ENCODE measurements around the gene LDAF1. TPM values are rescaled to one million over a fixed set of nuclear protein-coding genes. Genes with fewer than 3 reads are reported as not detected.
"Not testable (repeated sequence)": the region's sequence is repeated elsewhere in the genome, so short reads cannot be mapped to it uniquely, and the experiment has no call there.

Gene LDAF1
- 30.1 TPM for total RNA-seq
- 10 to 100 TPM; 28.0 to 38.8 (median 31.8) TPM for polyA plus RNA-seq (ENCODE audit: insufficient read depth in 1 of 8, insufficient read length in 8 of 8, low replicate concordance in 1 of 8)
- long read RNA-seq, donor 1, transcript TMEM159-201 (5 exons, 2,014 nt), result major isoform, 7 of 7 reads
- long read RNA-seq, donor 1, partial matches to known transcripts, result 0 of 7 reads
- long read RNA-seq, donor 1, other reads (novel, unspliced or antisense), result 0 of 7 reads
- long read RNA-seq, donor 2, partial matches to known transcripts, result 0 of 4 reads
- long read RNA-seq, donor 2, other reads (novel, unspliced or antisense), result 0 of 4 reads
- long read RNA-seq, donor 3, transcript TMEM159-201 (5 exons, 2,014 nt), result major isoform, 13 of 39 reads
- long read RNA-seq, donor 3, partial matches to known transcripts, result 22 of 39 reads
- long read RNA-seq, donor 3, other reads (novel, unspliced or antisense), result 0 of 39 reads
- long read RNA-seq, donor 4, transcript TMEM159-201 (5 exons, 2,014 nt), result major isoform, 5 of 9 reads
- long read RNA-seq, donor 4, partial matches to known transcripts, result 0 of 9 reads
- long read RNA-seq, donor 4, other reads (novel, unspliced or antisense), result 0 of 9 reads
- long read RNA-seq, donor 5, transcript TMEM159-201 (5 exons, 2,014 nt), result major isoform, 16 of 118 reads
- long read RNA-seq, donor 5, transcript TMEM159-202 (5 exons, 1,812 nt), result minor isoform, 9 of 118 reads
- long read RNA-seq, donor 5, partial matches to known transcripts, result 89 of 118 reads
- long read RNA-seq, donor 5, other reads (novel, unspliced or antisense), result 0 of 118 reads
- long read RNA-seq, donor 6, partial matches to known transcripts, result 7 of 16 reads
- long read RNA-seq, donor 6, other reads (novel, unspliced or antisense), result 0 of 16 reads
- long read RNA-seq, donor 7, transcript TMEM159-201 (5 exons, 2,014 nt), result major isoform, 13 of 74 reads
- long read RNA-seq, donor 7, transcript TMEM159-202 (5 exons, 1,812 nt), result minor isoform, 12 of 74 reads
- long read RNA-seq, donor 7, partial matches to known transcripts, result 47 of 74 reads
- long read RNA-seq, donor 7, other reads (novel, unspliced or antisense), result 0 of 74 reads
- long read RNA-seq, donor 8, transcript TMEM159-201 (5 exons, 2,014 nt), result major isoform, 5 of 5 reads
- long read RNA-seq, donor 8, partial matches to known transcripts, result 0 of 5 reads
- long read RNA-seq, donor 8, other reads (novel, unspliced or antisense), result 0 of 5 reads
- long read RNA-seq, donor 9, transcript TMEM159-201 (5 exons, 2,014 nt), result major isoform, 9 of 13 reads
- long read RNA-seq, donor 9, partial matches to known transcripts, result 0 of 13 reads
- long read RNA-seq, donor 9, other reads (novel, unspliced or antisense), result 0 of 13 reads
- long read RNA-seq, donor 10, transcript TMEM159-202 (5 exons, 1,812 nt), result minor isoform, 5 of 34 reads
- long read RNA-seq, donor 10, transcript TMEM159-201 (5 exons, 2,014 nt), result major isoform, 10 of 34 reads
- long read RNA-seq, donor 10, partial matches to known transcripts, result 19 of 34 reads
- long read RNA-seq, donor 10, other reads (novel, unspliced or antisense), result 0 of 34 reads
- long read RNA-seq, donor 11, transcript TMEM159-201 (5 exons, 2,014 nt), result major isoform, 15 of 21 reads
- long read RNA-seq, donor 11, partial matches to known transcripts, result 5 of 21 reads
- long read RNA-seq, donor 11, other reads (novel, unspliced or antisense), result 0 of 21 reads

GRCh38 chr16:21158208-21159110 lies at the start of gene LDAF1:
Gene LDAF1, plus strand, starts transcription at chr16:21158674. Its CDS starts 2,509 bp downstream, at chr16:21161183.
- Histone ChIP-seq H3K9me3 (replicated peaks; ENCODE audit: control insufficient read depth, low read depth, low read length) (no peaks in the 10 kb centered on the region), H3K4me3 (ENCODE audit: low read length) (peak within 1 kb of the TSS; percentile 76), H3K27me3 (ENCODE audit: control insufficient read depth, insufficient read depth, low read length) (peaks cover 6% of the 10 kb centered on the region), H3K36me3 (ENCODE audit: control insufficient read depth, insufficient read depth, low read length) (peaks cover 3% of the 10 kb centered on the region), H3K4me1 (ENCODE audit: control insufficient read depth, insufficient read depth, low read length) (peaks cover 39% of the 10 kb centered on the region), H3K27ac (ENCODE audit: low read length) (peak within 1 kb of the TSS; percentile 51)
- peak; percentile 91 for DNase-seq
- WGBS (ENCODE audit: insufficient coverage), result 1% methylated on average over 30 of the region's 59 CpGs

GRCh38 chr16:21115551-21115950 lies 42.9 kb upstream of the LDAF1 start:
- not testable (repeated sequence) for H3K27me3 ChIP-seq (ENCODE audit: control insufficient read depth, insufficient read depth, low read length); DNase-seq; H3K4me3 ChIP-seq (ENCODE audit: low read length); H3K36me3 ChIP-seq (ENCODE audit: control insufficient read depth, insufficient read depth, low read length); H3K9me3 ChIP-seq (replicated peaks; ENCODE audit: control insufficient read depth, low read depth, low read length); H3K27ac ChIP-seq (ENCODE audit: low read length); H3K4me1 ChIP-seq (ENCODE audit: control insufficient read depth, insufficient read depth, low read length)
- WGBS (ENCODE audit: insufficient coverage), result no CpG with 5 or more reads among the region's 4 CpGs

- Histone ChIP-seq H3K4me1 (ENCODE audit: control insufficient read depth, insufficient read depth, low read length) (no peaks in the 10 kb centered on the region), H3K9me3 (replicated peaks; ENCODE audit: control insufficient read depth, low read depth, low read length) (no peaks in the 10 kb centered on the region), H3K4me3 (ENCODE audit: low read length) (no peak overlapping the region), H3K36me3 (ENCODE audit: control insufficient read depth, insufficient read depth, low read length) (no peaks in the 10 kb centered on the region), H3K27me3 (ENCODE audit: control insufficient read depth, insufficient read depth, low read length) (no peaks in the 10 kb centered on the region), H3K27ac (ENCODE audit: low read length) (no peak overlapping the region)
- 27% methylated on average over 8 of the region's 13 CpGs for WGBS (ENCODE audit: insufficient coverage)
- peak; percentile 16 for DNase-seq
Measured at GRCh38 chr16:21116148-21116693, 42.3 kb upstream of the LDAF1 start.

GRCh38 chr16:21117567-21117966 lies 40.9 kb upstream of the LDAF1 start:
- no peaks in the 10 kb centered on the region for H3K36me3 ChIP-seq (ENCODE audit: control insufficient read depth, insufficient read depth, low read length)
- no peaks in the 10 kb centered on the region for H3K4me1 ChIP-seq (ENCODE audit: control insufficient read depth, insufficient read depth, low read length)
- no CpG with 5 or more reads among the region's 4 CpGs for WGBS (ENCODE audit: insufficient coverage)
- DNase-seq, result no peak
- no peak overlapping the region for H3K4me3 ChIP-seq (ENCODE audit: low read length)
- H3K27ac ChIP-seq (ENCODE audit: low read length), result no peak overlapping the region
- H3K9me3 ChIP-seq (replicated peaks; ENCODE audit: control insufficient read depth, low read depth, low read length), result no peaks in the 10 kb centered on the region
- H3K27me3 ChIP-seq (ENCODE audit: control insufficient read depth, insufficient read depth, low read length), result no peaks in the 10 kb centered on the region

GRCh38 chr16:21120976-21121520 lies 37.4 kb upstream of the LDAF1 start:
- no peak overlapping the region for H3K27ac ChIP-seq (ENCODE audit: low read length)
- no peaks in the 10 kb centered on the region for H3K36me3 ChIP-seq (ENCODE audit: control insufficient read depth, insufficient read depth, low read length)
- no peaks in the 10 kb centered on the region for H3K4me1 ChIP-seq (ENCODE audit: control insufficient read depth, insufficient read depth, low read length)
- DNase-seq, result no peak
- no CpG with 5 or more reads among the region's 2 CpGs for WGBS (ENCODE audit: insufficient coverage)
- H3K4me3 ChIP-seq (ENCODE audit: low read length), result no peak overlapping the region
- no peaks in the 10 kb centered on the region for H3K9me3 ChIP-seq (replicated peaks; ENCODE audit: control insufficient read depth, low read depth, low read length)
- H3K27me3 ChIP-seq (ENCODE audit: control insufficient read depth, insufficient read depth, low read length), result no peaks in the 10 kb centered on the region

GRCh38 chr16:21125191-21125590 lies 33.3 kb upstream of the LDAF1 start:
- WGBS (ENCODE audit: insufficient coverage), result 98% methylated on average over 5 of the region's 7 CpGs
- H3K36me3 ChIP-seq (ENCODE audit: control insufficient read depth, insufficient read depth, low read length), result no peaks in the 10 kb centered on the region

GRCh38 chr16:21126518-21126917 lies 32.0 kb upstream of the LDAF1 start:
- DNase-seq, result no peak
- WGBS (ENCODE audit: insufficient coverage), result 72% methylated on average over 6 of the region's 7 CpGs

More at GRCh38 chr16:21125191-21125590, 33.3 kb upstream of the LDAF1 start:
- no peak for DNase-seq
- Histone ChIP-seq H3K4me1 (ENCODE audit: control insufficient read depth, insufficient read depth, low read length) (no peaks in the 10 kb centered on the region), H3K4me3 (ENCODE audit: low read length) (no peak overlapping the region), H3K27ac (ENCODE audit: low read length) (no peak overlapping the region), H3K9me3 (replicated peaks; ENCODE audit: control insufficient read depth, low read depth, low read length) (no peaks in the 10 kb centered on the region), H3K27me3 (ENCODE audit: control insufficient read depth, insufficient read depth, low read length) (peaks cover 2% of the 10 kb centered on the region)

GRCh38 chr16:21128991-21129390 lies 29.5 kb upstream of the LDAF1 start:
- Histone ChIP-seq H3K27ac (ENCODE audit: low read length) (no peak overlapping the region), H3K9me3 (replicated peaks; ENCODE audit: control insufficient read depth, low read depth, low read length) (no peaks in the 10 kb centered on the region), H3K4me1 (ENCODE audit: control insufficient read depth, insufficient read depth, low read length) (no peaks in the 10 kb centered on the region), H3K36me3 (ENCODE audit: control insufficient read depth, insufficient read depth, low read length) (no peaks in the 10 kb centered on the region), H3K4me3 (ENCODE audit: low read length) (no peak overlapping the region), H3K27me3 (ENCODE audit: control insufficient read depth, insufficient read depth, low read length) (peaks cover 2% of the 10 kb centered on the region)
- WGBS (ENCODE audit: insufficient coverage), result 85% methylated on average over 4 of the region's 6 CpGs
- DNase-seq, result no peak

More at GRCh38 chr16:21126518-21126917, 32.0 kb upstream of the LDAF1 start:
- no peak overlapping the region for H3K4me3 ChIP-seq (ENCODE audit: low read length)
- no peaks in the 10 kb centered on the region for H3K4me1 ChIP-seq (ENCODE audit: control insufficient read depth, insufficient read depth, low read length)
- H3K27ac ChIP-seq (ENCODE audit: low read length), result no peak overlapping the region
- no peaks in the 10 kb centered on the region for H3K9me3 ChIP-seq (replicated peaks; ENCODE audit: control insufficient read depth, low read depth, low read length)
- peaks cover 2% of the 10 kb centered on the region for H3K27me3 ChIP-seq (ENCODE audit: control insufficient read depth, insufficient read depth, low read length)
- no peaks in the 10 kb centered on the region for H3K36me3 ChIP-seq (ENCODE audit: control insufficient read depth, insufficient read depth, low read length)

Measured in muscle of leg (tissue), 16 donors.